ENCODE data around the gene HES7. TPM values are rescaled to one million over a fixed set of nuclear protein-coding genes. Genes with fewer than 3 reads are reported as not detected.

Gene HES7
- total RNA-seq, 1 experiment from 2014 or later, result 0.33 TPM

DNA sequence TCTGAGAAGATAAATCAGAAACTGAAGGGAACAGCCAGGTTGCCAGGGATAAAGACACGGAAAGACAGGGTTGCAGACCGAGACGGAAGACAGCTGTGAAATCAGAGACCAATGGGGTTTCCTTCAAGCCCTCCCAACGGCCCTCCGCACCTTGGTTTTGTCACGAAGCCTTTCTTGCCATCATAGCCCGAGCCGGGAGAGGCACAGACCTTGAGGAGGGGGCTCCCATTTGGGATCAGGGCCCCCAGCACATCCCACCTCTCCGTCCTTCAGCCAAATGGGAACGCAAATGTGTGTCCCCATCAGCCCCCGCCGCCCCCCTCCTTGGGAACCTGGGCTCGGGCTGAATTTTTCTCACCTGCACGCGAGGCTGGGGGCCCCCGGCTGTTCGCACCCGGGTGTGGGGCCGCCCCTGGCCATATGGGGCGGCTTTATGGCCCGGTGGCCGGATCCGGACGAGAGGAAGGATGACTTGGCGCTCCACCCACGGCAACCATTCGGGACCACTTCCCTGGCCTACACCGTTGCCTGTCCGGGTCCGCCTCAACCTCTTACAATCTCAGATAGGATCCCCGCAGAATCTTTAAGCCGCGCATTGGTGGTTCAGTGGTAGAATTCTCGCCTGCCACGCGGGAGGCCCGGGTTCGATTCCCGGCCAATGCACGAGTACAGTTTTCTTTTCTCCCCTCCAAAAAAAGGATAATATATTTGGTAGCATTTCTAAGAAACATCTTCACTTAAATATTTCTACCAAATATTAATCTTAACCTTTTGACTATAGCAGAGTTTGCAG, 1.4 kb upstream of the HES7 start:
- no peak overlapping the region for H4K5ac ChIP-seq (ENCODE audit: insufficient read length, low read depth, low read length)
- TF ChIP-seq, protein P1, sequence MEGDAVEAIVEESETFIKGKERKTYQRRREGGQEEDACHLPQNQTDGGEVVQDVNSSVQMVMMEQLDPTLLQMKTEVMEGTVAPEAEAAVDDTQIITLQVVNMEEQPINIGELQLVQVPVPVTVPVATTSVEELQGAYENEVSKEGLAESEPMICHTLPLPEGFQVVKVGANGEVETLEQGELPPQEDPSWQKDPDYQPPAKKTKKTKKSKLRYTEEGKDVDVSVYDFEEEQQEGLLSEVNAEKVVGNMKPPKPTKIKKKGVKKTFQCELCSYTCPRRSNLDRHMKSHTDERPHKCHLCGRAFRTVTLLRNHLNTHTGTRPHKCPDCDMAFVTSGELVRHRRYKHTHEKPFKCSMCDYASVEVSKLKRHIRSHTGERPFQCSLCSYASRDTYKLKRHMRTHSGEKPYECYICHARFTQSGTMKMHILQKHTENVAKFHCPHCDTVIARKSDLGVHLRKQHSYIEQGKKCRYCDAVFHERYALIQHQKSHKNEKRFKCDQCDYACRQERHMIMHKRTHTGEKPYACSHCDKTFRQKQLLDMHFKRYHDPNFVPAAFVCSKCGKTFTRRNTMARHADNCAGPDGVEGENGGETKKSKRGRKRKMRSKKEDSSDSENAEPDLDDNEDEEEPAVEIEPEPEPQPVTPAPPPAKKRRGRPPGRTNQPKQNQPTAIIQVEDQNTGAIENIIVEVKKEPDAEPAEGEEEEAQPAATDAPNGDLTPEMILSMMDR (conservative IDR thresholded peaks at IDR 0.05), result no peak
- Mint-ChIP-seq H3K36me3 (ENCODE audit: insufficient read depth in 1 of 3, low read depth in 3 of 3) (no peaks in the 10 kb centered on the region; a peak in 2 of 7 replicates), H3K4me3 (peak overlapping the region; percentile 91 to 93), H3K27ac (no peak overlapping the region), H3K27me3 (ENCODE audit: low read depth) (peaks cover 92% of the 10 kb centered on the region), H3K9me3 (peaks cover 4 to 8% of the 10 kb centered on the region in 2 experiments; a peak in 4 of 5 replicates), H3K4me1 (peaks cover 42 to 43% of the 10 kb centered on the region in 2 experiments)
- no peak overlapping the region for H2BK15ac ChIP-seq (ENCODE audit: low read depth, low read length)
- peak overlapping the region; percentile 66 for H3K4me2 ChIP-seq (ENCODE audit: insufficient read depth, insufficient read length, low read length)
- no peaks in the 10 kb centered on the region for H3K9me3 ChIP-seq (ENCODE audit: control insufficient read depth, low read depth, low read length)
- no peak overlapping the region for H2BK120ac ChIP-seq (ENCODE audit: low read depth, low read length, poor library complexity, severe bottlenecking)
- no peak overlapping the region for H3K18ac ChIP-seq (ENCODE audit: insufficient read length, low read depth, low read length)
- no peak overlapping the region for H3K23ac ChIP-seq (ENCODE audit: insufficient read length, low read depth, low read length)
- no peak overlapping the region for H2BK12ac ChIP-seq (ENCODE audit: insufficient read length, low read depth, low read length)
- no peak overlapping the region for H2BK20ac ChIP-seq (ENCODE audit: low read depth, low read length, poor library complexity, severe bottlenecking)
- no peak overlapping the region for H4K91ac ChIP-seq (ENCODE audit: insufficient read length, low read depth, low read length)
- no peaks in the 10 kb centered on the region; the same call in 1 of the 2 replicates for H3K4me1 ChIP-seq (ENCODE audit: insufficient read depth, low read length)
- H3K27ac ChIP-seq (ENCODE audit: insufficient read length, low read depth, low read length), result no peak overlapping the region
- DNase-seq, result peak; percentile 88
- no peak overlapping the region for H3K56ac ChIP-seq (ENCODE audit: insufficient read length, low read depth, low read length)
- H3K9ac ChIP-seq (ENCODE audit: extremely low read depth, insufficient read length, low read length), result no peak overlapping the region
- no peak overlapping the region for H2AFZ ChIP-seq (ENCODE audit: low read length)
- H2BK5ac ChIP-seq (ENCODE audit: insufficient read length, low read length), result no peak overlapping the region
- H3K4ac ChIP-seq (ENCODE audit: low read depth, low read length), result no peak overlapping the region
- H3K79me1 ChIP-seq (ENCODE audit: insufficient read depth, low read depth, low read length, poor library complexity, severe bottlenecking), result no peaks in the 10 kb centered on the region
- no peak overlapping the region for H2AK5ac ChIP-seq (ENCODE audit: insufficient read length, low read length)
- no CpG with 5 or more reads among the region's 40 CpGs for WGBS (ENCODE audit: extremely low coverage, insufficient read length, low lambda C conversion rate)
- peaks cover 46% of the 10 kb centered on the region for H3K23me2 ChIP-seq (ENCODE audit: insufficient read length, low read depth, low read length, poor library complexity, severe bottlenecking)
- no peak overlapping the region for H3T11ph ChIP-seq (ENCODE audit: low read length)
- H3K14ac ChIP-seq (ENCODE audit: insufficient read depth, low read length), result no peak overlapping the region
- H3K27me3 ChIP-seq (ENCODE audit: insufficient read depth, low read length), result peaks cover 34% of the 10 kb centered on the region
- no peak overlapping the region for H4K8ac ChIP-seq (replicated peaks; ENCODE audit: insufficient read length, low read depth, low read length)
- no peaks in the 10 kb centered on the region for H4K20me1 ChIP-seq (ENCODE audit: control insufficient read depth, insufficient read depth, insufficient read length)
- no peaks in the 10 kb centered on the region for H3K79me2 ChIP-seq (ENCODE audit: insufficient read depth, low read length)

All from H9 (cell line).